Uterus (tissue), 2 donors: Measurements from ENCODE around the gene ZNF205.

Experiments used
- POLR2A ChIP-seq, 2 donors: fragments of 450-650 bp; IDR thresholded peaks; one replicate each; pipeline ENCODE4 v1.6.1; 2016; ENCODE audit warnings: antibody characterized with exemption in 2 of 2, mild to moderate bottlenecking in 1 of 2, moderate library complexity in 1 of 2
- TF ChIP-seq, protein P1 (sequence below), 4 experiments: fragments of 200-600 bp in 2 of 4; fragments of 450-650 bp in 2 of 4; sonication (generic) in 2 of 4; IDR thresholded peaks; one replicate each; pipeline ENCODE4 v1.5.1; 2016 to 2019; ENCODE audit warnings: antibody characterized with exemption in 4 of 4, mild to moderate bottlenecking in 2 of 4, moderate library complexity in 1 of 4

DNA sequence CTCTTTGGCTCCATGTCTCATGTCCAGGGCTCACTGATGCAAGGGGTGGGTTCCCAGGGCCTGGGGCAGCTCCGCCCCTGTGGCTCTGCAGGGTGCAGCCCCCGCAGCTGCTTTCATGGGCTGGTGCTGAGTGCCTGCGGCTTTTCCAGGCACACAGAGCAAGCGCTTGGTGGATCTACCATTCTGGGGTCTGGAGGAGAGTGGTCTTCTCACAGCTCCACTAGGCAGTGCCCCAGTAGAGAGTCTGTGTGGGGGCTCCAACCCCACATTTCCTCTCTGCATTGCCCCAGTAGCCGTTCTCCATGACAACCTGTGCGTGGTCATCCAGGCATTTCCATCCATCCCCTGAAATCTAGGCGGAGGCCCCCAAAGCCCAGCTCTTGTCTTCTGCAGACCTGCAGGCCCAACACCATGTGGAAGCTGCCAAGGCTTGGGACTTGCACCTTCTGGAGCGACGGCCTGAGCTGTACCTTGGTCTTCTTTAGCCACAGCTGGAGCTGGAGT lies 41.7 kb upstream of the ZNF205 start:
- TF ChIP-seq, protein P1, sequence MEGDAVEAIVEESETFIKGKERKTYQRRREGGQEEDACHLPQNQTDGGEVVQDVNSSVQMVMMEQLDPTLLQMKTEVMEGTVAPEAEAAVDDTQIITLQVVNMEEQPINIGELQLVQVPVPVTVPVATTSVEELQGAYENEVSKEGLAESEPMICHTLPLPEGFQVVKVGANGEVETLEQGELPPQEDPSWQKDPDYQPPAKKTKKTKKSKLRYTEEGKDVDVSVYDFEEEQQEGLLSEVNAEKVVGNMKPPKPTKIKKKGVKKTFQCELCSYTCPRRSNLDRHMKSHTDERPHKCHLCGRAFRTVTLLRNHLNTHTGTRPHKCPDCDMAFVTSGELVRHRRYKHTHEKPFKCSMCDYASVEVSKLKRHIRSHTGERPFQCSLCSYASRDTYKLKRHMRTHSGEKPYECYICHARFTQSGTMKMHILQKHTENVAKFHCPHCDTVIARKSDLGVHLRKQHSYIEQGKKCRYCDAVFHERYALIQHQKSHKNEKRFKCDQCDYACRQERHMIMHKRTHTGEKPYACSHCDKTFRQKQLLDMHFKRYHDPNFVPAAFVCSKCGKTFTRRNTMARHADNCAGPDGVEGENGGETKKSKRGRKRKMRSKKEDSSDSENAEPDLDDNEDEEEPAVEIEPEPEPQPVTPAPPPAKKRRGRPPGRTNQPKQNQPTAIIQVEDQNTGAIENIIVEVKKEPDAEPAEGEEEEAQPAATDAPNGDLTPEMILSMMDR (IDR thresholded peaks at IDR 0.05) = no peak
- TF ChIP-seq POLR2A (IDR thresholded peaks at IDR 0.05) = no peak
